ENCODE measurements around the gene NF1. TPM values are rescaled to one million over a fixed set of nuclear protein-coding genes. Genes with fewer than 3 reads are reported as not detected.

Gene NF1
- total RNA-seq, 1 donor from 2014 or later, result 69.9 TPM

DNA sequence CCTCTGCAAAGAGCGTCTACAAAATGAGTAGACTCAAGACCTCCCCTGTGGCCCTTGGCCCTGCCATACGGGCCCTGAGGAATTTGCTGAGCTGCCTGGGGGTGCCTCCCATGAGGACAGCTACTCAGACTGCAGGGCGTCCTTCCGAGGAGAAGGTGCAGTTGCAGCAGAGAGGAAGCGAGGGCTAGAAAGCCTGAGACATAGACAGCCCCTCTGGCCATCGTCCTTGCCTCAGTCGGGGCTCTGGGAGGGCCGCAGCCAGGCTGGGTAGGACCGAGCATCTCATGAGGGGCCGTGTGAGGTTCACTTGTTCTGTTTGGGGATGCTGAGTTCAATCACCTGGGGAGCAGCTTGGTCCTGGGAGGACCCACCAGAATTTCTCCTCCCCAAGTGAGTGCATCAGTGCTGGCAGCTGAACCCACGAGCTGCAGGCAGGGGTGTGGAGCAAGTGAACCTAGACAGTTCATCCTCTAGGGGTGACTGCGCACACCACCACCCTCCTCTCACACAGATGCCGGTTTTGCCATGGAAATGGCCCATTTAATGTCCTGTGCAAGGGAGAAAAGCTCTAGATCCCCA lies 317.0 kb downstream of the NF1 start:
- Mint-ChIP-seq H3K4me3 (no peak overlapping the region), H3K27me3 (peaks cover 10% of the 10 kb centered on the region), H3K4me1 (ENCODE audit: unreplicated experiment) (peaks cover 12% of the 10 kb centered on the region), H3K9me3 (no peaks in the 10 kb centered on the region), H3K27ac (no peak overlapping the region), H3K36me3 (no peaks in the 10 kb centered on the region)
- no peak for TF ChIP-seq CTCF (conservative IDR thresholded peaks at IDR 0.05)
- DNase-seq (ENCODE audit: extremely low spot score, unreplicated experiment), result no peak

GRCh38 chr17:31412511-31412910 lies 317.7 kb downstream of the NF1 start:
- H3K9me3 Mint-ChIP-seq, result no peaks in the 10 kb centered on the region
- H3K4me1 Mint-ChIP-seq (ENCODE audit: unreplicated experiment), result peaks cover 12% of the 10 kb centered on the region
- no peak overlapping the region for H3K4me3 Mint-ChIP-seq
- no peak overlapping the region for H3K27ac Mint-ChIP-seq
- H3K36me3 Mint-ChIP-seq, result no peaks in the 10 kb centered on the region
- H3K27me3 Mint-ChIP-seq, result peaks cover 10% of the 10 kb centered on the region
- no peak for DNase-seq (ENCODE audit: extremely low spot score, unreplicated experiment)
- TF ChIP-seq CTCF (conservative IDR thresholded peaks at IDR 0.05), result no peak

DNA sequence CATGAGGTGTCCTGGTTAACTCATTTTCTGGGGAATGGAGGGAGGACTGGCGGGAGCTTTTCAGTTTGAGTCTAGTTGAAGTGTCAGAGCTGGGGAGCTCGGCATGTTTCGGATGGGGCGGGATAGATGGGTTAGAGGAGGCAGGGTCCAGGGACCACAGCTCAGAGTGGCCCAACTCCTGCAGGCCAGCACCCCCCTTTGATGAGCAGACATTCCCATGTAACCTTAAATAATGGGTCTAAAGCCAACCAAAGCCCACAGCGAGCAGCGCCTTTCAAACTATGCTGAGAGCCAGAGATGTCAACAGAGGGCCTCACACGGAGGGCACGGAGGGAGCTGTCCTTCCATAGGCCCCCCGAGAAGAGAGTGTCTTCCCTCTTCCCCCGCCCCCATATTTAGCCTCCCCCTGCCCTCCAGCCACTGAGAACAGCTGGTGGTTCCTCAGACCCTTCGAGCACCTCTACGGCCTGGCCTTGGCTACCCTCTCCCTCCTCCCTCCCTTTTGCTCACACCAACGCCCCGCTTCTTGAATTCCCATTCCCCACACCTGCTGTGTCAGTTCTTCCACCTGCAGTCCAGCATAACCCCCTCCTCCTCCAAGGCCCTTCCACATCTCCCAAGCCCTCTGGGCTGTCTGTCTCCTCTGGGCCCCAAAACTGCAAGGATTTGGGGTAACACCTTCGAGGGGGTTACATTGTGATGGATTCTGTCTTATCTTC lies 318.5 kb downstream of the NF1 start:
- DNase-seq (ENCODE audit: extremely low spot score, unreplicated experiment), result no peak
- H3K4me1 Mint-ChIP-seq (ENCODE audit: unreplicated experiment), result peaks cover 12% of the 10 kb centered on the region
- TF ChIP-seq CTCF (conservative IDR thresholded peaks at IDR 0.05), result no peak
- no peaks in the 10 kb centered on the region for H3K36me3 Mint-ChIP-seq
- H3K27me3 Mint-ChIP-seq, result peaks cover 10% of the 10 kb centered on the region
- no peaks in the 10 kb centered on the region for H3K9me3 Mint-ChIP-seq
- H3K27ac Mint-ChIP-seq, result no peak overlapping the region
- no peak overlapping the region for H3K4me3 Mint-ChIP-seq

DNA sequence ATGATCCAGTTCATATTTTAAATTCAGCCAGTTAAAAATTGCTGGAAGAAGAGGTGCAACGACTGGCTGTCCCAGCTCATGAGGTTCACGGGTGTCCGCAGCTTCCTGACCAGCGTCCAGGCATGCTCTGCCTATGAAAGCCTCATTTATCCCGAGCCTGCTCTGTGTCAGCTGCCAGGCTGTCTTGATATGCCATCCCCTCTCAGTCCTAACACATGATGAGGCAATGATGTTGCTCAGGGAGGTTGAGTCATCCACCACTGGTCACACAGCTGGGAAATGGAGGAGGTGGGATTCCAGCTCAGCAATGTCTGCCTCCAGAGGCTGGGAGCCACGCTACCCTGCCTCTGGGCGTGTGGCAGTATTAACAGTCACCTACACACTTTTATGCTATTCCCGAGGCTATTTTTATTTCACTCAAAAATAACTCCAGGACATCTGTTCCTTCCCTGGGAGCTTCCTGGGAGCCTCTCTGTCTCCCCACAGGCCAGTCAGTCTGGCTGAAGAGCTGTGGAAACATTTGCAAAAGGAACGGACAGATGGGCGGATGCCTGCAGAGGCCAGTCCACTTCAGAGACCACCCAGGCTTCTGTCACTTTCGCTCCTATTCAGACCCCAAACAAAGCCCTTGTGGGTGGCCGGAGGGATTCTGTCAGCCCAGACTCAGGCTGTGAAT lies 319.2 kb downstream of the NF1 start:
- Mint-ChIP-seq H3K36me3 (no peaks in the 10 kb centered on the region), H3K4me3 (no peak overlapping the region), H3K9me3 (no peaks in the 10 kb centered on the region), H3K27ac (no peak overlapping the region), H3K4me1 (ENCODE audit: unreplicated experiment) (peaks cover 16% of the 10 kb centered on the region), H3K27me3 (peaks cover 10% of the 10 kb centered on the region)
- no peak for TF ChIP-seq CTCF (conservative IDR thresholded peaks at IDR 0.05)
- no peak for DNase-seq (ENCODE audit: extremely low spot score, unreplicated experiment)

GRCh38 chr17:31414550-31414918 lies 319.8 kb downstream of the NF1 start:
- no peaks in the 10 kb centered on the region for H3K9me3 Mint-ChIP-seq
- no peaks in the 10 kb centered on the region for H3K36me3 Mint-ChIP-seq
- peaks cover 10% of the 10 kb centered on the region for H3K27me3 Mint-ChIP-seq
- H3K4me3 Mint-ChIP-seq, result no peak overlapping the region
- DNase-seq (ENCODE audit: extremely low spot score, unreplicated experiment), result no peak
- TF ChIP-seq CTCF (conservative IDR thresholded peaks at IDR 0.05), result no peak
- peaks cover 16% of the 10 kb centered on the region for H3K4me1 Mint-ChIP-seq (ENCODE audit: unreplicated experiment)
- H3K27ac Mint-ChIP-seq, result no peak overlapping the region

All from type B pancreatic cell (in vitro differentiated cells).